Measurements from ENCODE around the gene MXRA8.

The MXRA8 gene

DNA sequence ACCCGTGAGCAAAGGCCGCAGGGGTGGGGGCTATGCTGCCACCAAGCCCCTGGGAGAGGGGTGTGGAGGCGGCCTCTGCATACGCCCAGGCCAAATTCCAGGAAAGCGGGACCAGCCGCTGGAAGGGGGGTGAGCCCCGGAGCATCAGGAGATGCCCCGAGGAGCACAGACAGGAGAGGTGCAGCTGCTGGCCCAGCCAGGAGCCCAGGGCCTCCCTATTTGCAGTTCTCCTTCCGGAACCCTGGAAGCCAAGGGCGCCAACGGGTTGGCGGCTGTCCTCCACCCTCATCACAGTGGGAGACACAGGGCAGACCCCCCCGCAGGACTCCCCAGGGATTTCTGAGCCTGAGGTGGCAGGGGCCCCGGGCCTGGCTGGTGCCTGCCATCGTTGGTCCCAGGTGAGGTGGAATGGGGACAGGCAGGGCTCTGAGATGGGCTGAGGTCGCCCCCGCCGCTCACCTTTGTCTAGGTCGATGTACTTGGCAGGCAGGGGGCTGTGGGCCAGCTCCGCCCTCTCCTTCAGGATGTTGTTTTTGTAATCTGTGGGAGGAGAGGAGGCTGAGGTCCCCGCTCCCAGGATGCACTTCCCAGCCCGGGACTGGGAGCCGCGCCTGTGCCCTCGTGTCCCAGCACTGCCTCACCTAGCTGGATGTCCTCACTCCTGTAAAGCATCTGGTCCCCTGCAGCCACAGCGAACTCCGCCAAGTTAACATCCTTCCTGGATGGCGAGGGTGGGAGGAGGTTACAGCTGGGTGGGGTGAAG lies 4.8 kb downstream of the MXRA8 start:
- Histone ChIP-seq H3K4me1 (ENCODE audit: control insufficient read depth in 1 of 2, insufficient read depth in 2 of 2, low read length in 2 of 2) (peaks cover 0 to 57% of the 10 kb centered on the region in 2 donors), H3K27ac (ENCODE audit: low read length) (no peak overlapping the region)

GRCh38 chr1:1352786-1353388 lies 5.5 kb downstream of the MXRA8 start:
- Histone ChIP-seq H3K27me3 (ENCODE audit: low read depth, low read length) (peaks cover 7% of the 10 kb centered on the region), H3K4me1 (ENCODE audit: control insufficient read depth in 1 of 2, insufficient read depth in 2 of 2, low read length in 2 of 2) (peaks cover 0 to 60% of the 10 kb centered on the region in 2 donors), H3K9me3 (ENCODE audit: control insufficient read depth in 1 of 2, low read length in 2 of 2) (no peaks in the 10 kb centered on the region), H3K36me3 (ENCODE audit: control insufficient read depth in 1 of 2, insufficient read depth in 2 of 2, low read length in 2 of 2) (peaks cover 0 to 9% of the 10 kb centered on the region in 2 donors), H3K27ac (ENCODE audit: low read length) (no peak overlapping the region), H3K4me3 (ENCODE audit: low read depth in 1 of 2, low read length in 2 of 2) (no peak overlapping the region)

More for the DNA sequence above, 4.8 kb downstream of the MXRA8 start:
- Histone ChIP-seq H3K4me3 (ENCODE audit: low read depth in 1 of 2, low read length in 2 of 2) (no peak overlapping the region), H3K36me3 (ENCODE audit: control insufficient read depth in 1 of 2, insufficient read depth in 2 of 2, low read length in 2 of 2) (peaks cover 0 to 9% of the 10 kb centered on the region in 2 donors), H3K27me3 (ENCODE audit: low read depth, low read length) (peaks cover 7% of the 10 kb centered on the region), H3K9me3 (ENCODE audit: control insufficient read depth in 1 of 2, low read length in 2 of 2) (no peaks in the 10 kb centered on the region)

DNA sequence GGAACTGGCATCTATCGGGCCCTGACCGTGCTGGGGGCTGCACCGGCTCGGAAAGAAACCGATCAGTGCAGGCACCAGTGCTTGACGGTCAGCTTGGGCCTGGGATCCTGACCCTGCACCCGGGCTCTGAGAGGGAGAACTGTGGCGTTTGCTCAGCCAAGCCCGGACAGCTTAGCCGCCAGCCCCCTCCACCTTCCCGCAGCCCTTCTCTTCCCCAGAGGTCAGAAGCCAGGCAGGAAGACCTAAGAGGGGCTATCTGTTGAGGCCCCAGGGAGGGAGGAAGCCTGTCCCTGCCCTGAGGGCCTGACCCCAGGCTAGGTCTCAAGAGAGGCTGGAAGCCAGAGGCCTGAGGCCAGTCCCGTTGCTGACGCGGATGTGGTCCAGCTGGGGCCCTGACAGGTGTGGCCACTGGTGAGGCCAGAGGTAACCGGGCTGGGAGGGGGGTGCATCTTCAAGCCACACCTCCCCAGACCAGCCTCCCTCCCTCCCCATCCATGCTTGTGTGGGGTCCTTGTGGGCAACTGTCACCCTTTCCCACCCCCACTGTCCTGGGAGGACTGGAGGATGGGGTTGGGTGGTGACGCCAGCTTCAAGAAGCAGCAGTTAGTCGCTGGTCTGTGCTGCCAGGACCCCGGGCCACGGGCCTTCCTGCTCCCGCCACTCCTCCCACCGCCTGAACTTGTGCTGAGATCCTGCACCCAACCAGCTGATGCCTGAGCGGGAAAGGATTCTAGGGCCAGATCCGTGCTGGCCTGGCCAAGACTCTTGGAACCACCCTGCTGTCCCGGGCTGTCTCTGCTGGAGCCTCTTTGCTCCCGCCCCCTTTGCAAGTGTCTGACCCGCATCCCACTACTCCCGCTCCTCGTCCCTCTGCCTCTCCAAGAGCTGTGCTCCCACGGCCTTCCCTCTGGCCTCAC lies 6.6 kb downstream of the MXRA8 start:
- Histone ChIP-seq H3K9me3 (ENCODE audit: control insufficient read depth in 1 of 2, low read length in 2 of 2) (no peaks in the 10 kb centered on the region), H3K4me3 (ENCODE audit: low read depth in 1 of 2, low read length in 2 of 2) (peak overlapping the region in 1 of 2 donors; percentile 24), H3K36me3 (ENCODE audit: control insufficient read depth in 1 of 2, insufficient read depth in 2 of 2, low read length in 2 of 2) (peaks cover 0 to 9% of the 10 kb centered on the region in 2 donors), H3K4me1 (ENCODE audit: control insufficient read depth in 1 of 2, insufficient read depth in 2 of 2, low read length in 2 of 2) (peaks cover 7 to 68% of the 10 kb centered on the region in 2 donors), H3K27me3 (ENCODE audit: low read depth, low read length) (peaks cover 7% of the 10 kb centered on the region), H3K27ac (ENCODE audit: low read length) (no peak overlapping the region)

- H3K4me1 ChIP-seq (ENCODE audit: control insufficient read depth in 1 of 2, insufficient read depth in 2 of 2, low read length in 2 of 2) = peaks cover 9 to 72% of the 10 kb centered on the region in 2 donors
Observed at GRCh38 chr1:1349256-1350012, 8.9 kb downstream of the MXRA8 start, which contains the start of gene DVL1. Gene DVL1 (minus strand): TSS chr1:1349418. CDS start chr1:1349065, 353 bp downstream.

GRCh38 chr1:1348420-1349255 lies 9.7 kb downstream of the MXRA8 start:
- H3K36me3 ChIP-seq (ENCODE audit: control insufficient read depth in 1 of 2, insufficient read depth in 2 of 2, low read length in 2 of 2) = peaks cover 0 to 4% of the 10 kb centered on the region in 2 donors
- H3K9me3 ChIP-seq (ENCODE audit: control insufficient read depth in 1 of 2, low read length in 2 of 2) = no peaks in the 10 kb centered on the region
- peak overlapping the region; percentile 61 to 73 for H3K4me3 ChIP-seq (ENCODE audit: low read depth in 1 of 2, low read length in 2 of 2)
- H3K4me1 ChIP-seq (ENCODE audit: control insufficient read depth in 1 of 2, insufficient read depth in 2 of 2, low read length in 2 of 2) = peaks cover 9 to 64% of the 10 kb centered on the region in 2 donors
- peaks cover 7% of the 10 kb centered on the region for H3K27me3 ChIP-seq (ENCODE audit: low read depth, low read length)
- H3K27ac ChIP-seq (ENCODE audit: low read length) = peak overlapping the region; percentile 51

More at GRCh38 chr1:1349256-1350012, 8.9 kb downstream of the MXRA8 start, which contains the start of gene DVL1:
- Histone ChIP-seq H3K36me3 (ENCODE audit: control insufficient read depth in 1 of 2, insufficient read depth in 2 of 2, low read length in 2 of 2) (peaks cover 0 to 8% of the 10 kb centered on the region in 2 donors), H3K9me3 (ENCODE audit: control insufficient read depth in 1 of 2, low read length in 2 of 2) (no peaks in the 10 kb centered on the region), H3K4me3 (ENCODE audit: low read depth in 1 of 2, low read length in 2 of 2) (peak within 1 kb of the TSS; percentile 61 to 73), H3K27ac (ENCODE audit: low read length) (peak within 1 kb of the TSS; percentile 51), H3K27me3 (ENCODE audit: low read depth, low read length) (peaks cover 7% of the 10 kb centered on the region)

- no peaks in the 10 kb centered on the region for H3K9me3 ChIP-seq (ENCODE audit: control insufficient read depth in 1 of 2, low read length in 2 of 2)
- H3K36me3 ChIP-seq (ENCODE audit: control insufficient read depth in 1 of 2, insufficient read depth in 2 of 2, low read length in 2 of 2) = no peaks in the 10 kb centered on the region
- peak overlapping the region; percentile 61 to 73 for H3K4me3 ChIP-seq (ENCODE audit: low read depth in 1 of 2, low read length in 2 of 2)
- peak overlapping the region; percentile 51 for H3K27ac ChIP-seq (ENCODE audit: low read length)
- peaks cover 9 to 56% of the 10 kb centered on the region in 2 donors for H3K4me1 ChIP-seq (ENCODE audit: control insufficient read depth in 1 of 2, insufficient read depth in 2 of 2, low read length in 2 of 2)
- H3K27me3 ChIP-seq (ENCODE audit: low read depth, low read length) = peaks cover 5% of the 10 kb centered on the region
Observed at GRCh38 chr1:1347663-1348419, 10.5 kb downstream of the MXRA8 start.

- Histone ChIP-seq H3K36me3 (ENCODE audit: control insufficient read depth in 1 of 2, insufficient read depth in 2 of 2, low read length in 2 of 2) (peaks cover 0 to 4% of the 10 kb centered on the region in 2 donors), H3K27me3 (ENCODE audit: low read depth, low read length) (no peaks in the 10 kb centered on the region), H3K9me3 (ENCODE audit: control insufficient read depth in 1 of 2, low read length in 2 of 2) (no peaks in the 10 kb centered on the region), H3K4me1 (ENCODE audit: control insufficient read depth in 1 of 2, insufficient read depth in 2 of 2, low read length in 2 of 2) (peaks cover 9 to 48% of the 10 kb centered on the region in 2 donors), H3K4me3 (ENCODE audit: low read depth in 1 of 2, low read length in 2 of 2) (peak overlapping the region; percentile 61 to 73), H3K27ac (ENCODE audit: low read length) (no peak overlapping the region)
Observed at GRCh38 chr1:1347026-1347595, 11.2 kb downstream of the MXRA8 start.

DNA sequence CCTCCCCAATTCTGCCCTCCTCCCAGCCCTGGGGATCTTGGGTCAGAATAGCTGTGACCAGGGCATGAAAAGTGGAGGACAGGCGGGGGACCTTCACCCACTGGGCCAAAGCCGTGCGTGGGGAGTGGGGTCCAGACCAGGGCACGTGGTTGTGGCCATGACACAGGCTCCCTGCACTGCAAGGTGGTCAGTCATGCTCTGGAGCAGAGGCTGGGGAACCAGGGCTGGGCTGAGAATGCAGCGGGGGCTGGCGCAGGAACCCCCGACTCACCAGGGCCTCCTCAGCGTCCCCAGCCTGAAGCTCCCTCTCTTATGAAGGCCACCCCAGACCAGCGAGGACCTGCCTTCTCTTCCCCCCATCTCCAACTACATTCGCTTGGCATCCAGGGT lies 11.9 kb downstream of the MXRA8 start:
- H3K9me3 ChIP-seq (ENCODE audit: control insufficient read depth in 1 of 2, low read length in 2 of 2) = no peaks in the 10 kb centered on the region
- peak overlapping the region in 1 of 2 donors; percentile 17 for H3K4me3 ChIP-seq (ENCODE audit: low read depth in 1 of 2, low read length in 2 of 2)
- no peak overlapping the region for H3K27ac ChIP-seq (ENCODE audit: low read length)
- no peaks in the 10 kb centered on the region for H3K27me3 ChIP-seq (ENCODE audit: low read depth, low read length)
- H3K4me1 ChIP-seq (ENCODE audit: control insufficient read depth in 1 of 2, insufficient read depth in 2 of 2, low read length in 2 of 2) = peaks cover 9 to 42% of the 10 kb centered on the region in 2 donors
- H3K36me3 ChIP-seq (ENCODE audit: control insufficient read depth in 1 of 2, insufficient read depth in 2 of 2, low read length in 2 of 2) = peaks cover 0 to 10% of the 10 kb centered on the region in 2 donors

GRCh38 chr1:1345860-1346500 lies 12.4 kb downstream of the MXRA8 start:
- peak overlapping the region in 1 of 2 donors; percentile 17 for H3K4me3 ChIP-seq (ENCODE audit: low read depth in 1 of 2, low read length in 2 of 2)

More at GRCh38 chr1:1345860-1346500, 12.4 kb downstream of the MXRA8 start:
- Histone ChIP-seq H3K27me3 (ENCODE audit: low read depth, low read length) (no peaks in the 10 kb centered on the region), H3K9me3 (ENCODE audit: control insufficient read depth in 1 of 2, low read length in 2 of 2) (no peaks in the 10 kb centered on the region), H3K4me1 (ENCODE audit: control insufficient read depth in 1 of 2, insufficient read depth in 2 of 2, low read length in 2 of 2) (peaks cover 9 to 40% of the 10 kb centered on the region in 2 donors), H3K36me3 (ENCODE audit: control insufficient read depth in 1 of 2, insufficient read depth in 2 of 2, low read length in 2 of 2) (peaks cover 0 to 14% of the 10 kb centered on the region in 2 donors), H3K27ac (ENCODE audit: low read length) (no peak overlapping the region)
